AG09309 (cell line): ENCODE data around the gene TIMELESS.

Source experiments
- DNase-seq: peaks from one replicate; pipeline ENCODE4 v3.0.0-alpha.2; 2010; ENCODE audit warnings: low read depth
- H3K4me3 ChIP-seq: 2 replicates; pipeline ENCODE4 v1.5.1; 2011; ENCODE audit warnings: mild to moderate bottlenecking, low read depth, low read length, moderate library complexity; ENCODE audit not compliant: control insufficient read depth
- CTCF ChIP-seq: IDR thresholded peaks from 2 replicates; pipeline ENCODE4 v1.5.1; 2011; ENCODE audit warnings: mild to moderate bottlenecking, low read depth, low read length, inconsistent platforms; ENCODE audit not compliant: insufficient read depth, control insufficient read depth; ENCODE audit errors: missing control alignments

TIMELESS gene

GRCh38 chr12:56476972-56477432 lies 27.8 kb upstream of the TIMELESS start:
- H3K4me3 ChIP-seq, result no peak overlapping the region
- TF ChIP-seq CTCF, result no peak
- DNase-seq, result no peak

- no peak for TF ChIP-seq CTCF
- no peak for DNase-seq
- no peak overlapping the region for H3K4me3 ChIP-seq
Measured at GRCh38 chr12:56476143-56476542, 26.9 kb upstream of the TIMELESS start.

GRCh38 chr12:56474389-56474788 lies 25.2 kb upstream of the TIMELESS start:
- H3K4me3 ChIP-seq, result no peak overlapping the region

GRCh38 chr12:56469007-56469930 lies 20.0 kb upstream of the TIMELESS start:
- no peak for TF ChIP-seq CTCF
- peak overlapping the region; percentile 85 for H3K4me3 ChIP-seq
- no peak for DNase-seq

More at GRCh38 chr12:56474389-56474788, 25.2 kb upstream of the TIMELESS start:
- no peak for DNase-seq
- TF ChIP-seq CTCF, result no peak

- peak within 1 kb of the TSS; percentile 85 for H3K4me3 ChIP-seq
- peak; percentile 46 for DNase-seq
- TF ChIP-seq CTCF, result peak; percentile 16
Measured at GRCh38 chr12:56468216-56469006, 19.2 kb upstream of the TIMELESS start, which contains the start of gene SPRYD4. TSS of gene SPRYD4 (plus strand) at chr12:56468578. CDS start at chr12:56468592, 14 bp downstream.

GRCh38 chr12:56462565-56462964 lies 13.3 kb upstream of the TIMELESS start:
- no peak for DNase-seq
- TF ChIP-seq CTCF, result no peak
- H3K4me3 ChIP-seq, result no peak overlapping the region
